ENCODE results near the gene P2RX1.
"Not testable (repeated sequence)": the region's sequence is repeated elsewhere in the genome, so short reads cannot be mapped to it uniquely, and the experiment has no call there.

Gene P2RX1

GRCh38 chr17:3885271-3885670 is 31.0 kb downstream of the P2RX1 start:
- no peak for DNase-seq

GRCh38 chr17:3884188-3884587 is 32.1 kb downstream of the P2RX1 start:
- no peak for DNase-seq

GRCh38 chr17:3882276-3882675 is 34.0 kb downstream of the P2RX1 start:
- DNase-seq: no peak

GRCh38 chr17:3880983-3881382 is 35.3 kb downstream of the P2RX1 start:
- DNase-seq: no peak

- no peak for DNase-seq
Observed at GRCh38 chr17:3879591-3880417, 36.5 kb downstream of the P2RX1 start.

GRCh38 chr17:3879186-3879585 is 37.1 kb downstream of the P2RX1 start:
- no peak for DNase-seq

- no peak for DNase-seq
Observed at GRCh38 chr17:3877220-3877619, 39.0 kb downstream of the P2RX1 start.

GRCh38 chr17:3875317-3875716 is 40.9 kb downstream of the P2RX1 start:
- DNase-seq: no peak

- no peak for DNase-seq
Observed at GRCh38 chr17:3873862-3874261, 42.4 kb downstream of the P2RX1 start.

GRCh38 chr17:3870871-3871306 is 45.4 kb downstream of the P2RX1 start:
- DNase-seq: no peak

GRCh38 chr17:3867606-3868005 is 48.7 kb downstream of the P2RX1 start:
- DNase-seq: no peak

- no peak for DNase-seq
Observed at GRCh38 chr17:3867106-3867505, 49.2 kb downstream of the P2RX1 start.

GRCh38 chr17:3866276-3866675 is 50.0 kb downstream of the P2RX1 start:
- DNase-seq: no peak

- no peak for DNase-seq
Observed at GRCh38 chr17:3865176-3865575, 51.1 kb downstream of the P2RX1 start.

- DNase-seq: no peak
Observed at GRCh38 chr17:3864534-3864933, 51.7 kb downstream of the P2RX1 start.

GRCh38 chr17:3861761-3862681 is 54.2 kb downstream of the P2RX1 start:
- no peak for DNase-seq

- DNase-seq: no peak
Observed at GRCh38 chr17:3860939-3861700, 55.1 kb downstream of the P2RX1 start.

- DNase-seq: no peak
Observed at GRCh38 chr17:3859940-3860339, 56.3 kb downstream of the P2RX1 start.

- no peak for DNase-seq
Observed at GRCh38 chr17:3857261-3858105, 58.8 kb downstream of the P2RX1 start.

GRCh38 chr17:3854204-3854603 is 62.1 kb downstream of the P2RX1 start:
- DNase-seq: not testable (repeated sequence)

GRCh38 chr17:3852561-3852960 is 63.7 kb downstream of the P2RX1 start:
- no peak for DNase-seq

- no peak for DNase-seq
Observed at GRCh38 chr17:3851461-3852100, 64.7 kb downstream of the P2RX1 start.

Data from NCI-H1436 treated with DMSO at 0.1 percent for 48 hours (cell line).